Measurements from ENCODE around the gene EHMT2.
A peak's percentile ranks its signal among the peaks of the same experiment; 100 is the strongest.

EHMT2 gene

DNA sequence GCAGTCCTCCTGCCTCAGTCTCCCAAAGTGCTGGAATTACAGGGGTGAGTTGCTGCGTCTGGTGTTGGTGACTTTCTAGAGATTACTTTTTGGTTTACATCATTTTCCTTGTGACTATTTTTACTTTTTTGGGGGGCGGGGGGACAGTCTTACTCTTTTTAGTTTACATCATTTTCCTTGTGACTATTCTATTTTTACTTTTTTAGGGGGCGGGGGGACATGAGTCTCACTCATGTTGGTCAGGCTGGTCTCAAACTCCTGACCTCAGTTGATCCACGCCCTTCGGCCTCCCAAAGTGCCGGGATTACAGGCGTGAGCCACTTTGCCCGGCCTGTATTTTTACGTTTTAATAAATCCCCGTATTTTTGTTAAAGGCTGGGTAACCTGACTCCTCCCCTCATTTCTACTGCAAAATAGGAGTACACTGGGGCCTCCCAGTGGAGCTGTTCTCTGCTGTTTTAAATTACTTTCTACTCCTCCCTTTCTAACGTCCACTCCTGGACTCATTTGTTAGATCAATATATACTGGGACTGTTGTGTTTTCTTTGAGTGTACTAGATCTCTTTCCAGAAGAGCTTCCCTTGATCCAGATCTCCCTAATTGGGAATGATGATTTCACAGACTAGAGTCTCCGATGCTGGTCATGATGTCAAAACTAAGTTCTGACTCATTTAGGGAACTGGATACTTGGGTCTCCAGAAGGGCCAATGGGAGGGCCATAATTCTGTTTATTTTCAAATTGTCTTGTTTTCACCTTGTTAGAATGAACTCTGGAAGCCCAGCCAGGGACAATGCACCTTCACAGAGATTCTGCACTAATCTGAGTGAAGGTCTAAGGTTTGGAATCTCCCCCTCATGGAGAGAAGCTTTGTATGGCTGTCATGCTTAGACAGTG is 60.8 kb downstream of the EHMT2 start:
- DNase-seq = no peak

DNA sequence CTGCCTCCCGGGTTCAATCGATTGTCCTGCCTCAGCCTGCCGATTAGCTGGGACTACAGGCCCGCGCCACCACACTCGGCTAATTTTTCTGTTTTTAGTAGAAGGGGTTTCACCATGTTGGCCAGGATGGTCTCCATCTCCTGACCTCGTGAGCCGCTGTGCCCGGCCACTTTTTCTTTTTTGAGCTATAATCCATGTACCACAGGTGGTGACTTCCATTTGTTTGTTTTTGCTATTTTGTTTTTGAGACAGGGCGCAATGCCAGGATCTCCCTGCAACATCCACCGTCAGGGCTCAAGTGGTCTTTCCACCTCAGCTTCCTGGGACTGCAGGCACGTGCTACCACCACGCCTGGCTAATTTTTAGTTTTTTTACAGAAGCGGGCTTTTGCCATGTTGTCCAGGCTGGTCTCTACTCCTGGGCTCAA is 61.4 kb downstream of the EHMT2 start:
- no peak for DNase-seq

DNA sequence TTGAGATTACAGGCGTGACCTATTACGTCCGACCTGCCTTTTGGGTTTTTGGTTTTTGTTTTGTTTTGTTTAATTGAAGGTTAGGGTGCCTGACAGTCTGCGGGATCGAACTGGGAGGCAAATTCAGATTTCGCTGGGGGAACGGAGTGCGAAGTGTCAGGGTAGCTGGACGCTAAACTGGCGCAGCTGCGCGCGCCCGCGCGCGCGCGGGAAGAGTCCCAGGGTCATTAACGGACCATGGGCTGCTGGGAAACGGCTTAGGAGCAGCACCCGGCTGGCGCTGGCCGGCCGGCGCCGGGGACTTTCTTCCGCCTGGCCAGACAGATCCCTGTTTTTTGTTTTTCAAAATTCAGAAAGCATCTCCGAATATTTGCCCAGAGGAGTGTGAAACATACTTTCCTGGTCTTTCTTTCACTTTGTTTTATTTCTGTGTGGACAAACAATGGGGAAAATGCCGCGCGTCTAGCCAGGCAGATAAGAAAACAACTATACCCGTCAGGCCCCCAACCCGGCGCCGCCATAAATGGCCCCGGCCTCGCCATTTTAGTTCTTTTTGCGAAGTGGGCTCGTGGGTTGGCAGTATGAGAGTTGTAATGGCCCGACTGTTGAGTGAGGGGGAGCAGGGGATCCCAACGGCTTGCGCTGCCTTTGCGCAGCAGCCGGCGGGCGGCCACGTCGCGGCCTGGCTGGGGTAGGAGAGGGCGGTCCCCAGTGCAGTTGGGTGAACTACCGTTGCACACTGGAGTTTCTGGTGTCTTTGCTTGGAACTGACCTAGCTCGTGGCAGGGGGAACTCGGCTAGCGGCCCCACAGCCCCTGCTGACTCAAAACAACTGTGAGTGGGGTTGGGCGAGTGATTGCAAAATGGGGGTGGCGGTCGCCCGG is 62.9 kb downstream of the EHMT2 start:
- peak; percentile 71 for DNase-seq

- DNase-seq = no peak
Observed at GRCh38 chr6:31831350-31832215, 65.9 kb downstream of the EHMT2 start.

DNA sequence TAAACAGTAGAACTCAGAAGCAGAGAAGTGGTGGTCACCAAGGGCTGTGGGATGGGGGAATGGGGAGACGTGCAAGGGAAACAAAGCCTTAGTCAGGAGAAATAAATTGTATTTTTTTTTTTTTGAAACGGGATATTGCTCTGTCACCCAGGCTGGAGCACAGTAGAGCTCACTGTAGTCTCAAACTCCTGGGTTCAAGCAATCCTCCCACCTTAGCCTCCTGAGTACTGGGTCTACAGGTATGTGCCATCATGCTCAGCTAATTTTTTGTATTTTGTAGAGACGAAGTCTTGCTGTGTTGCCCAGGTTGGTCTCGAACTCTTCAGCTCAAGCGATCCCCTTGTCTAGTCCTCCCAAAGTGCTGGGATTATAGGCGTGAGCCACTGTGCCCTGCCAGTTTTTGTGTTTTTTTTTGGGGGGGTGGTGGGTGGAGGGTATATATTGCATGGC is 66.6 kb downstream of the EHMT2 start:
- DNase-seq = no peak
